ENCODE data around the gene LIMK2.

The LIMK2 gene

GRCh38 chr22:31263896-31264640, 52.0 kb downstream of the LIMK2 start:
- Mint-ChIP-seq H3K4me3 (no peak overlapping the region), H3K27ac (no peak overlapping the region), H3K27me3 (ENCODE audit: low read depth) (no peaks in the 10 kb centered on the region), H3K9me3 (no peaks in the 10 kb centered on the region), H3K4me1 (ENCODE audit: low read depth) (no peaks in the 10 kb centered on the region), H3K36me3 (ENCODE audit: low read depth) (peaks cover 51% of the 10 kb centered on the region)
- no peak for DNase-seq (ENCODE audit: low spot score)

GRCh38 chr22:31268281-31268680, 56.2 kb downstream of the LIMK2 start:
- no peak overlapping the region for H3K4me3 Mint-ChIP-seq
- peak overlapping the region; percentile 41 for H3K27ac Mint-ChIP-seq
- no peaks in the 10 kb centered on the region for H3K27me3 Mint-ChIP-seq (ENCODE audit: low read depth)
- DNase-seq (ENCODE audit: low spot score): no peak
- peaks cover 8% of the 10 kb centered on the region for H3K4me1 Mint-ChIP-seq (ENCODE audit: low read depth)
- H3K36me3 Mint-ChIP-seq (ENCODE audit: low read depth): peaks cover 48% of the 10 kb centered on the region
- no peaks in the 10 kb centered on the region for H3K9me3 Mint-ChIP-seq

GRCh38 chr22:31269892-31270579, 57.9 kb downstream of the LIMK2 start:
- H3K4me1 Mint-ChIP-seq (ENCODE audit: low read depth): peaks cover 8% of the 10 kb centered on the region
- DNase-seq (ENCODE audit: low spot score): no peak
- H3K27me3 Mint-ChIP-seq (ENCODE audit: low read depth): no peaks in the 10 kb centered on the region
- no peak overlapping the region for H3K4me3 Mint-ChIP-seq
- H3K27ac Mint-ChIP-seq: peak overlapping the region; percentile 70
- H3K36me3 Mint-ChIP-seq (ENCODE audit: low read depth): peaks cover 51% of the 10 kb centered on the region
- no peaks in the 10 kb centered on the region for H3K9me3 Mint-ChIP-seq

GRCh38 chr22:31271026-31271425, 58.9 kb downstream of the LIMK2 start:
- no peak for DNase-seq (ENCODE audit: low spot score)
- H3K4me1 Mint-ChIP-seq (ENCODE audit: low read depth): peaks cover 9% of the 10 kb centered on the region
- H3K36me3 Mint-ChIP-seq (ENCODE audit: low read depth): peaks cover 54% of the 10 kb centered on the region
- no peak overlapping the region for H3K4me3 Mint-ChIP-seq
- H3K9me3 Mint-ChIP-seq: no peaks in the 10 kb centered on the region
- H3K27ac Mint-ChIP-seq: peak overlapping the region; percentile 58
- no peaks in the 10 kb centered on the region for H3K27me3 Mint-ChIP-seq (ENCODE audit: low read depth)

GRCh38 chr22:31271485-31271884, 59.4 kb downstream of the LIMK2 start:
- H3K36me3 Mint-ChIP-seq (ENCODE audit: low read depth): peaks cover 55% of the 10 kb centered on the region
- no peaks in the 10 kb centered on the region for H3K27me3 Mint-ChIP-seq (ENCODE audit: low read depth)
- H3K4me1 Mint-ChIP-seq (ENCODE audit: low read depth): peaks cover 9% of the 10 kb centered on the region
- peak overlapping the region; percentile 15 for H3K27ac Mint-ChIP-seq
- no peak overlapping the region for H3K4me3 Mint-ChIP-seq
- no peaks in the 10 kb centered on the region for H3K9me3 Mint-ChIP-seq
- DNase-seq (ENCODE audit: low spot score): no peak

- Mint-ChIP-seq H3K27me3 (ENCODE audit: low read depth) (no peaks in the 10 kb centered on the region), H3K36me3 (ENCODE audit: low read depth) (peaks cover 55% of the 10 kb centered on the region), H3K4me3 (no peak overlapping the region), H3K27ac (peak overlapping the region; percentile 41), H3K4me1 (ENCODE audit: low read depth) (peaks cover 11% of the 10 kb centered on the region), H3K9me3 (no peaks in the 10 kb centered on the region)
- no peak for DNase-seq (ENCODE audit: low spot score)
Observed at GRCh38 chr22:31272522-31273446, 60.7 kb downstream of the LIMK2 start.

GRCh38 chr22:31274017-31274416, 61.9 kb downstream of the LIMK2 start:
- Mint-ChIP-seq H3K36me3 (ENCODE audit: low read depth) (peaks cover 54% of the 10 kb centered on the region), H3K4me1 (ENCODE audit: low read depth) (peaks cover 24% of the 10 kb centered on the region), H3K27ac (peak overlapping the region; percentile 54), H3K4me3 (no peak overlapping the region), H3K27me3 (ENCODE audit: low read depth) (no peaks in the 10 kb centered on the region), H3K9me3 (no peaks in the 10 kb centered on the region)
- DNase-seq (ENCODE audit: low spot score): no peak

- no peak overlapping the region for H3K27ac Mint-ChIP-seq
- no peak for DNase-seq (ENCODE audit: low spot score)
- H3K4me1 Mint-ChIP-seq (ENCODE audit: low read depth): peaks cover 31% of the 10 kb centered on the region
- no peaks in the 10 kb centered on the region for H3K9me3 Mint-ChIP-seq
- H3K36me3 Mint-ChIP-seq (ENCODE audit: low read depth): peaks cover 58% of the 10 kb centered on the region
- H3K27me3 Mint-ChIP-seq (ENCODE audit: low read depth): no peaks in the 10 kb centered on the region
- no peak overlapping the region for H3K4me3 Mint-ChIP-seq
Observed at GRCh38 chr22:31275018-31275417, 62.9 kb downstream of the LIMK2 start.

GRCh38 chr22:31275576-31275975, 63.5 kb downstream of the LIMK2 start:
- Mint-ChIP-seq H3K27me3 (ENCODE audit: low read depth) (no peaks in the 10 kb centered on the region), H3K9me3 (no peaks in the 10 kb centered on the region), H3K36me3 (ENCODE audit: low read depth) (peaks cover 58% of the 10 kb centered on the region), H3K4me3 (no peak overlapping the region), H3K27ac (no peak overlapping the region), H3K4me1 (ENCODE audit: low read depth) (peaks cover 29% of the 10 kb centered on the region)
- no peak for DNase-seq (ENCODE audit: low spot score)

GRCh38 chr22:31276426-31277167, 64.5 kb downstream of the LIMK2 start:
- DNase-seq (ENCODE audit: low spot score): no peak
- Mint-ChIP-seq H3K27ac (no peak overlapping the region), H3K9me3 (no peaks in the 10 kb centered on the region), H3K4me1 (ENCODE audit: low read depth) (peaks cover 32% of the 10 kb centered on the region), H3K36me3 (ENCODE audit: low read depth) (peaks cover 62% of the 10 kb centered on the region), H3K27me3 (ENCODE audit: low read depth) (no peaks in the 10 kb centered on the region), H3K4me3 (no peak overlapping the region)

GRCh38 chr22:31277741-31278140, 65.6 kb downstream of the LIMK2 start:
- no peak for DNase-seq (ENCODE audit: low spot score)
- Mint-ChIP-seq H3K36me3 (ENCODE audit: low read depth) (peaks cover 67% of the 10 kb centered on the region), H3K27ac (peak overlapping the region; percentile 91), H3K4me1 (ENCODE audit: low read depth) (peaks cover 32% of the 10 kb centered on the region), H3K4me3 (peak overlapping the region; percentile 0), H3K27me3 (ENCODE audit: low read depth) (no peaks in the 10 kb centered on the region), H3K9me3 (no peaks in the 10 kb centered on the region)

- peaks cover 35% of the 10 kb centered on the region for H3K4me1 Mint-ChIP-seq (ENCODE audit: low read depth)
- H3K27me3 Mint-ChIP-seq (ENCODE audit: low read depth): no peaks in the 10 kb centered on the region
- H3K27ac Mint-ChIP-seq: peak overlapping the region; percentile 91
- no peak for DNase-seq (ENCODE audit: low spot score)
- peaks cover 69% of the 10 kb centered on the region for H3K36me3 Mint-ChIP-seq (ENCODE audit: low read depth)
- H3K9me3 Mint-ChIP-seq: no peaks in the 10 kb centered on the region
- H3K4me3 Mint-ChIP-seq: peak overlapping the region; percentile 63
Observed at GRCh38 chr22:31278151-31278621, 66.1 kb downstream of the LIMK2 start.

GRCh38 chr22:31278626-31279326, 66.7 kb downstream of the LIMK2 start:
- H3K27me3 Mint-ChIP-seq (ENCODE audit: low read depth): no peaks in the 10 kb centered on the region
- DNase-seq (ENCODE audit: low spot score): no peak
- peaks cover 74% of the 10 kb centered on the region for H3K36me3 Mint-ChIP-seq (ENCODE audit: low read depth)
- H3K27ac Mint-ChIP-seq: peak overlapping the region; percentile 91
- H3K9me3 Mint-ChIP-seq: no peaks in the 10 kb centered on the region
- H3K4me1 Mint-ChIP-seq (ENCODE audit: low read depth): peaks cover 40% of the 10 kb centered on the region
- H3K4me3 Mint-ChIP-seq: peak overlapping the region; percentile 63

All from T-helper 2 cell treated with Interferon-gamma antibody and Interleukin-4, amounts not matched to agents 5 μg/mL and 100 μg/mL, for 36 hours (primary cell).